Measurements from ENCODE around the gene CLK4.

The CLK4 gene

GRCh38 chr5:178602752-178603151, 24.1 kb downstream of the CLK4 start:
- no peak overlapping the region for H3K4me2 ChIP-seq
- H4K20me1 ChIP-seq (ENCODE audit: insufficient read depth) = no peaks in the 10 kb centered on the region
- no peak overlapping the region for H2AFZ ChIP-seq (ENCODE audit: low read depth)
- no peaks in the 10 kb centered on the region for H3K4me1 ChIP-seq (ENCODE audit: low read depth, poor library complexity, severe bottlenecking)
- no peak overlapping the region for H3K9ac ChIP-seq
- no peaks in the 10 kb centered on the region for H3K27me3 ChIP-seq (ENCODE audit: insufficient read depth, low read depth)
- TF ChIP-seq CTCF (conservative IDR thresholded peaks at IDR 0.05; ENCODE audit: low read depth, low read length) = no peak
- H3K27ac ChIP-seq = no peak overlapping the region
- no peak overlapping the region for H3K4me3 ChIP-seq (IDR thresholded peaks at IDR 0.05; ENCODE audit: insufficient read depth, low read depth, low read length)
- no peaks in the 10 kb centered on the region for H3K36me3 ChIP-seq (ENCODE audit: insufficient read depth)
- H3K79me2 ChIP-seq (ENCODE audit: insufficient read depth, low read depth) = no peaks in the 10 kb centered on the region

GRCh38 chr5:178595750-178596149, 31.1 kb downstream of the CLK4 start:
- Histone ChIP-seq H3K79me2 (ENCODE audit: insufficient read depth, low read depth) (no peaks in the 10 kb centered on the region), H3K27me3 (ENCODE audit: insufficient read depth, low read depth) (no peaks in the 10 kb centered on the region), H3K4me1 (ENCODE audit: low read depth, poor library complexity, severe bottlenecking) (no peaks in the 10 kb centered on the region), H3K9ac (no peak overlapping the region), H3K4me2 (no peak overlapping the region), H3K4me3 (IDR thresholded peaks at IDR 0.05; ENCODE audit: insufficient read depth, low read depth, low read length) (no peak overlapping the region), H3K27ac (no peak overlapping the region), H4K20me1 (ENCODE audit: insufficient read depth) (no peaks in the 10 kb centered on the region), H2AFZ (ENCODE audit: low read depth) (no peak overlapping the region), H3K36me3 (ENCODE audit: insufficient read depth) (no peaks in the 10 kb centered on the region)
- TF ChIP-seq CTCF (conservative IDR thresholded peaks at IDR 0.05; ENCODE audit: low read depth, low read length) = no peak

- no peak overlapping the region for H3K4me2 ChIP-seq
- no peaks in the 10 kb centered on the region for H3K79me2 ChIP-seq (ENCODE audit: insufficient read depth, low read depth)
- no peak overlapping the region for H3K9ac ChIP-seq
- H3K36me3 ChIP-seq (ENCODE audit: insufficient read depth) = no peaks in the 10 kb centered on the region
- no peak overlapping the region for H3K4me3 ChIP-seq (IDR thresholded peaks at IDR 0.05; ENCODE audit: insufficient read depth, low read depth, low read length)
- no peak for TF ChIP-seq CTCF (conservative IDR thresholded peaks at IDR 0.05; ENCODE audit: low read depth, low read length)
- no peaks in the 10 kb centered on the region for H4K20me1 ChIP-seq (ENCODE audit: insufficient read depth)
- H3K27me3 ChIP-seq (ENCODE audit: insufficient read depth, low read depth) = no peaks in the 10 kb centered on the region
- H3K4me1 ChIP-seq (ENCODE audit: low read depth, poor library complexity, severe bottlenecking) = no peaks in the 10 kb centered on the region
- no peak overlapping the region for H3K27ac ChIP-seq
- H2AFZ ChIP-seq (ENCODE audit: low read depth) = no peak overlapping the region
These were observed 31.7 kb downstream of the CLK4 start for GRCh38 chr5:178595150-178595549.

GRCh38 chr5:178590924-178591423, 35.9 kb downstream of the CLK4 start:
- no peak overlapping the region for H3K4me3 ChIP-seq (IDR thresholded peaks at IDR 0.05; ENCODE audit: insufficient read depth, low read depth, low read length)
- H3K4me1 ChIP-seq (ENCODE audit: low read depth, poor library complexity, severe bottlenecking) = no peaks in the 10 kb centered on the region
- H3K79me2 ChIP-seq (ENCODE audit: insufficient read depth, low read depth) = no peaks in the 10 kb centered on the region
- H2AFZ ChIP-seq (ENCODE audit: low read depth) = no peak overlapping the region
- H3K9ac ChIP-seq = no peak overlapping the region
- no peaks in the 10 kb centered on the region for H3K27me3 ChIP-seq (ENCODE audit: insufficient read depth, low read depth)
- H3K4me2 ChIP-seq = no peak overlapping the region
- no peak for TF ChIP-seq CTCF (conservative IDR thresholded peaks at IDR 0.05; ENCODE audit: low read depth, low read length)
- H4K20me1 ChIP-seq (ENCODE audit: insufficient read depth) = no peaks in the 10 kb centered on the region
- no peak overlapping the region for H3K27ac ChIP-seq
- H3K36me3 ChIP-seq (ENCODE audit: insufficient read depth) = no peaks in the 10 kb centered on the region
